ENCODE data around the gene TSC22D4. TPM values are rescaled to one million over a fixed set of nuclear protein-coding genes. Genes with fewer than 3 reads are reported as not detected.
"Not testable (repeated sequence)": the region's sequence is repeated elsewhere in the genome, so short reads cannot be mapped to it uniquely, and the experiment has no call there.

Gene TSC22D4
- total RNA-seq (2021), result 68.8 and 79.8 TPM in 2 replicates
- Bru-seq, nascent RNA, result percentile 60 among the genes with signal in this experiment
- percentile 82 among the genes with signal in this experiment for BruChase-seq, experiment 1, labeled RNA remaining after a 2-hour chase
- percentile 83 among the genes with signal in this experiment for BruChase-seq, experiment 2, labeled RNA remaining after a 6-hour chase
- long read RNA-seq, transcript TSC22D4-202 (5 exons, 1,469 nt), result minor isoform, 11 of 69 reads
- long read RNA-seq, transcript TSC22D4-201 (5 exons, 2,383 nt), result major isoform, 29 of 69 reads
- long read RNA-seq, partial matches to known transcripts, result 13 of 69 reads
- long read RNA-seq, other reads (novel, unspliced or antisense), result 16 of 69 reads

DNA sequence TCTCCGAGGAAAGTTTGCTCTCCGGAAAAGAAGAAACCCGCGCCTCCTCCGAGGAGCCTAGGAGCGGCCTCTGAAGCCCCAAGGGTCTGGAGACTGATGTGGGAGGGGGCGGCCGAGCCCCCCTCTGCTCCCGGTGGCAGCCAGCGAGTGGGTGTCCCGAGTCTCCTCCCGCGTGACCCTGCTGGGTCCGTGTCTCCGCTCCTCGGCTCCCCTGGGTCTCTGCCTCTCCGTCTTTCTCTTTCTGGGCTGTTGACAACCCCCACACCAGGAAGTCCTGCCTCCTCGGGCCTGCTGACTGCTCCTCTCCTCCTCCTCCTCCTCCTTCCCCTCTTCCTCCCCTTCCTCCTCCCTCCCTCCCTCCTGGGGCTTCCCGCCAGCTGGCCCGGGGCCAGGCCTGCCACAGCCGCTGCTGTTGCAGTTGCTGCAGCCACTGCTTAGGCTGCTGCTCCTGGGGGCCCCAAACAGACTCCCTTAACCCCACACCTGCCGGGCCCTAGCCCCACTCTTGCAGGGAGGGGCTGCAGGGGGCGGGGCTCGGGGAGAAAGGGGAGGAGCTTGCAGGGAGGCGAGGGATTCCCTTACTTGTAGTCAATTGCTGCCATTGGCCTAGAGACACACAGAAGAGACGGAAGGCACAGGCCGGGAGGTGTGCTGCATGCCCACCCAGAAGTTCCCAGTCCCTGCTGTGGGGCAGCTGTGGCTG lies at the start of gene TSC22D4:
TSS of gene TSC22D4 (minus strand) at position 257 of the 703 bp plus-strand sequence. CDS start 1,176 bp downstream, outside the sequence.
- BruUV-seq (replicated peaks), result no TSS peak
- Histone ChIP-seq H3K27me3 (ENCODE audit: insufficient read depth, low read depth) (no peaks in the 10 kb centered on the region), H3K4me3 (peak within 1 kb of the TSS; percentile 95), H3F3A (ENCODE audit: insufficient read depth, low read depth) (peaks cover 14% of the 10 kb centered on the region; the same call in 1 of the 2 replicates), H4K20me1 (ENCODE audit: insufficient read depth) (peaks cover 4% of the 10 kb centered on the region; the same call in 1 of the 2 replicates), H3K36me3 (ENCODE audit: low read depth) (no peaks in the 10 kb centered on the region), H2AFZ (peak within 1 kb of the TSS; percentile 89), H3K4me2 (peak within 1 kb of the TSS; percentile 61), H3K79me2 (ENCODE audit: low read depth) (peaks cover 28% of the 10 kb centered on the region), H3K27ac (no peak within 1 kb of the TSS), H3K4me1 (replicated peaks; ENCODE audit: insufficient read depth) (peaks cover 26% of the 10 kb centered on the region), H3K9me3 (ENCODE audit: insufficient read depth, low read depth) (no peaks in the 10 kb centered on the region), H3K9me2 (ENCODE audit: insufficient read depth) (no peaks in the 10 kb centered on the region)
- CTCF ChIA-PET, result interaction anchor here (0.6 to 1.0 kb wide), 5 partner anchors 10 to 107 kb away, joined by 3 to 12 read pairs (median 4); partner anchors contain the start of genes FBXO24 and PPP1R35
- peak; percentile 74 to 96 for DNase-seq
- intact Hi-C loops (cut with micrococcal nuclease; ENCODE audit: unreplicated experiment), result loop anchor here (1.0 kb wide), 1 partner anchor 24 kb away; no protein-coding TSS in a partner anchor
- POLR2A ChIA-PET (ENCODE audit: unreplicated experiment), result interaction anchor here (0.6 to 1.2 kb wide), 3 partner anchors 37 to 153 kb away, joined by 10 to 13 read pairs (median 11); partner anchors contain the start of gene ZCWPW1
- TF ChIP-seq, protein P1, sequence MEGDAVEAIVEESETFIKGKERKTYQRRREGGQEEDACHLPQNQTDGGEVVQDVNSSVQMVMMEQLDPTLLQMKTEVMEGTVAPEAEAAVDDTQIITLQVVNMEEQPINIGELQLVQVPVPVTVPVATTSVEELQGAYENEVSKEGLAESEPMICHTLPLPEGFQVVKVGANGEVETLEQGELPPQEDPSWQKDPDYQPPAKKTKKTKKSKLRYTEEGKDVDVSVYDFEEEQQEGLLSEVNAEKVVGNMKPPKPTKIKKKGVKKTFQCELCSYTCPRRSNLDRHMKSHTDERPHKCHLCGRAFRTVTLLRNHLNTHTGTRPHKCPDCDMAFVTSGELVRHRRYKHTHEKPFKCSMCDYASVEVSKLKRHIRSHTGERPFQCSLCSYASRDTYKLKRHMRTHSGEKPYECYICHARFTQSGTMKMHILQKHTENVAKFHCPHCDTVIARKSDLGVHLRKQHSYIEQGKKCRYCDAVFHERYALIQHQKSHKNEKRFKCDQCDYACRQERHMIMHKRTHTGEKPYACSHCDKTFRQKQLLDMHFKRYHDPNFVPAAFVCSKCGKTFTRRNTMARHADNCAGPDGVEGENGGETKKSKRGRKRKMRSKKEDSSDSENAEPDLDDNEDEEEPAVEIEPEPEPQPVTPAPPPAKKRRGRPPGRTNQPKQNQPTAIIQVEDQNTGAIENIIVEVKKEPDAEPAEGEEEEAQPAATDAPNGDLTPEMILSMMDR (conservative IDR thresholded peaks at IDR 0.05), result no peak
- no peak for TF ChIP-seq EZH2 (IDR thresholded peaks at IDR 0.05; ENCODE audit: low read depth)

DNA sequence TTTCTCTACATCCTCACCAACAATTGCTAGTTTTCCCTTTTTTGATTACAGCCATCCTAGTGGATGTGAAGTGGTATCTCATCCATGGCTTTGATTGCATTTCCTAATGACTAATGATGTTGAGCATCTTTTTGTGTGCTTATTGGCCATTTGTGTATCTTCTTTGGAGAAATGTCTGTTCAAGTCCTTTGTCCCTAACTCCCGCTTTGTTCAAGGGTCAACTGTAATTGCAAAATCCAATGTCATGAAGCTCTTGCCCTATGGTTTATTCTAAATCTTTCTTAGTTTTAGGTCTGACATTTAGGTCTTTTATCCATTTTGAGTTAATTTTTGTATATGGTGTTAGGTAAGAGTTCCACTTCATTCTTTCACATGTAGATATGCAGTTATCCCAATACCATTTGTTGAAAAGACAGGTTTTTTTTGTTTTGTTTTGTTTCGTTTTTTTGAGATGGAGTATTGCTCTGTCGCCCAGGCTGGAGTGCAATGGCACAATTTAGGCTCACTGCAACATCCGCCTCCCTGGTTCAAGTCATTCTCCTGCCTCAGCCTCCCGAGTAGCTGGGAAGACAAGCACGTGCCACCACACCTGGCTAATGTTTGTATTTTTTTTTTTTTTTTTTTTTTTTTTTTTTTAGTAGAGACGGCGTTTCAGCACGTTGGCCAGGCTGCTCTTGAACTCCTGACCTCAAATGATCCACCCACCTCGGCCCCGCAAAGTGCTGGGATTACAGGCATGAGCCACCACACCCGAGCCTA lies 49.3 kb upstream of the TSC22D4 start:
- H3K4me1 ChIP-seq (replicated peaks; ENCODE audit: insufficient read depth); H3K9me3 ChIP-seq (ENCODE audit: insufficient read depth, low read depth); H4K20me1 ChIP-seq (ENCODE audit: insufficient read depth); H3K27ac ChIP-seq; H3K79me2 ChIP-seq (ENCODE audit: low read depth); H2AFZ ChIP-seq; intact Hi-C loops (cut with micrococcal nuclease; ENCODE audit: unreplicated experiment); H3K36me3 ChIP-seq (ENCODE audit: low read depth); BruUV-seq (replicated peaks); H3K4me3 ChIP-seq; H3K9me2 ChIP-seq (ENCODE audit: insufficient read depth); H3K27me3 ChIP-seq (ENCODE audit: insufficient read depth, low read depth); H3K4me2 ChIP-seq; DNase-seq: not testable (repeated sequence)
- ChIA-PET POLR2A (ENCODE audit: unreplicated experiment) (interaction anchor here (1.0 kb wide), 1 partner anchor 39 kb away, joined by 6 read pairs; no protein-coding TSS in a partner anchor), CTCF (interaction anchor here (0.6 kb wide), 1 partner anchor 40 kb away, joined by 3 read pairs; no protein-coding TSS in a partner anchor)
- H3F3A ChIP-seq (ENCODE audit: insufficient read depth, low read depth), result peaks cover 11% of the 10 kb centered on the region; the same call in 1 of the 2 replicates

DNA sequence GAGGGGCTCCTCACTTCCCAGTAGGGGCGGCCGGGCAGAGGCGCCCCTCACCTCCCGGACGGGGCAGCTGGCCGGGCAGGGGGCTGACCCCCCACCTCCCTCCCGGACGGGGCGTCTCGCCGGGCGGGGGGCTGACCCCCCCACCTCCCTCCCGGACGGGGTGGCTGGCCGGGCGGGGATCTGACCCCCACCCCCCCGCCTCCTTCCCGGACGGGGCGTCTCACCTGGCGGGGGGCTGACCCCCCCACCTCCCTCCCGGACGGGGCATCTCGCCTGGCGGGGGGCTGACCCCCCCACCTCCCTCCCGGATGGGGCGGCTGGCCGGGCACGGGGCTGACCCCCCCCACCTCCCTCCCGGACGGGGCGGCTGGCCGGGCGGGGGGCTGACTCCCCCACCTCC lies 44.2 kb upstream of the TSC22D4 start:
- H2AFZ ChIP-seq; intact Hi-C loops (cut with micrococcal nuclease; ENCODE audit: unreplicated experiment); H3K79me2 ChIP-seq (ENCODE audit: low read depth); H4K20me1 ChIP-seq (ENCODE audit: insufficient read depth); H3K36me3 ChIP-seq (ENCODE audit: low read depth); H3K9me3 ChIP-seq (ENCODE audit: insufficient read depth, low read depth); H3K4me2 ChIP-seq; H3K27me3 ChIP-seq (ENCODE audit: insufficient read depth, low read depth); POLR2A ChIA-PET (ENCODE audit: unreplicated experiment); H3K4me1 ChIP-seq (replicated peaks; ENCODE audit: insufficient read depth); CTCF ChIA-PET; H3K9me2 ChIP-seq (ENCODE audit: insufficient read depth); DNase-seq; H3K4me3 ChIP-seq; BruUV-seq (replicated peaks); H3K27ac ChIP-seq: not testable (repeated sequence)
- peaks cover 13% of the 10 kb centered on the region; the same call in 1 of the 2 replicates for H3F3A ChIP-seq (ENCODE audit: insufficient read depth, low read depth)

DNA sequence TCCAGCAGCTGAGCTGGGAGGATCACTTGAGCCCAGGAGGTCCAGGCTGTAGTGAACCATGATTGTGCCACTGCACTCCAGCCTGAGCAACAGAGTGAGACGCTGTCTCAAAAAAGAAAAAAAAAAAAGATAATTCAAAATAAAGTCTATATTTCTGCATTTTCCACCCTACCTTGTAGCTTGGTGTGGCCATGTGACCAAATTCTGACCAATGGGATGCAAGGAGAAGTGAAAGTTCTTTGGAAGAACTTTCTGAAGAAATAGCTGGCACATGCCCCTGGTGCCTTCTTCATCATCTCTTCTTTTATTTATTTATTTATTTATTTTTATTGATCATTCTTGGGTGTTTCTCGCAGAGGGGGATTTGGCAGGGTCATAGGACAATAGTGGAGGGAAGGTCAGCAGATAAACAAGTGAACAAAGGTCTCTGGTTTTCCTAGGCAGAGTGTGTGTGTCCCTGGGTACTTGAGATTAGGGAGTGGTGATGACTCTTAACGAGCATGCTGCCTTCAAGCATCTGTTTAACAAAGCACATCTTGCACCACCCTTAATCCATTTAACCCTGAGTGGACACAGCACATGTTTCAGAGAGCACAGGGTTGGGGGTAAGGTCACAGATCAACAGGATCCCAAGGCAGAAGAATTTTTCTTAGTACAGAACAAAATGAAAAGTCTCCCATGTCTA lies 43.0 kb upstream of the TSC22D4 start:
- H3K9me2 ChIP-seq (ENCODE audit: insufficient read depth); H3K27me3 ChIP-seq (ENCODE audit: insufficient read depth, low read depth); DNase-seq; H2AFZ ChIP-seq; BruUV-seq (replicated peaks); H3K4me1 ChIP-seq (replicated peaks; ENCODE audit: insufficient read depth); H4K20me1 ChIP-seq (ENCODE audit: insufficient read depth); H3K36me3 ChIP-seq (ENCODE audit: low read depth); H3K4me2 ChIP-seq; intact Hi-C loops (cut with micrococcal nuclease; ENCODE audit: unreplicated experiment); H3K4me3 ChIP-seq; H3K79me2 ChIP-seq (ENCODE audit: low read depth); H3K27ac ChIP-seq; H3F3A ChIP-seq (ENCODE audit: insufficient read depth, low read depth); H3K9me3 ChIP-seq (ENCODE audit: insufficient read depth, low read depth): not testable (repeated sequence)
- POLR2A ChIA-PET (ENCODE audit: unreplicated experiment), result interaction anchor here (0.7 kb wide), 2 partner anchors 17 to 82 kb away, joined by 3 to 6 read pairs; no protein-coding TSS in a partner anchor
- CTCF ChIA-PET, result interaction anchor here (0.5 kb wide), 1 partner anchor 16 kb away, joined by 3 read pairs; no protein-coding TSS in a partner anchor
